ENCODE results near the gene GPR153. TPM values are rescaled to one million over a fixed set of nuclear protein-coding genes. Genes with fewer than 3 reads are reported as not detected.
A peak's percentile ranks its signal among the peaks of the same experiment; 100 is the strongest.

The GPR153 gene
- total and polyA plus RNA-seq, 2 donors (not counting 1 experiment from before 2014, with no cell fraction given), result 0.04 to 0.20 TPM

GRCh38 chr1:6233376-6233775 lies 27.5 kb downstream of the GPR153 start:
- Mint-ChIP-seq H3K27ac (no peak overlapping the region), H3K9me3 (ENCODE audit: insufficient read depth) (no peaks in the 10 kb centered on the region), H3K27me3 (no peaks in the 10 kb centered on the region), H3K4me1 (peaks cover 10% of the 10 kb centered on the region), H3K4me3 (peak overlapping the region; percentile 27)
- ATAC-seq (ENCODE audit: low read depth) (no peak), DNase-seq (no peak)
- Histone ChIP-seq H3K4me2 (replicated peaks; ENCODE audit: low read depth, low read length, poor library complexity, severe bottlenecking) (no peak overlapping the region), H3K27ac (ENCODE audit: low read length in 2 of 2) (no peak overlapping the region), H4K20me1 (ENCODE audit: control insufficient read depth, insufficient read depth, low read length, poor library complexity, severe bottlenecking) (no peaks in the 10 kb centered on the region), H3K4me3 (ENCODE audit: control extremely low read depth in 1 of 5, extremely low read depth in 1 of 5, insufficient read depth in 1 of 5, low read depth in 2 of 5, low read length in 4 of 5) (no peak overlapping the region), H3K4me1 (ENCODE audit: control insufficient read depth in 2 of 2, insufficient read depth in 2 of 2, low read length in 2 of 2) (peaks cover 9 to 15% of the 10 kb centered on the region in 2 donors), H3K9me3 (ENCODE audit: control extremely low read depth in 1 of 3, control insufficient read depth in 2 of 3, insufficient read depth in 1 of 3, low read length in 2 of 3) (no peaks in the 10 kb centered on the region), H3K36me3 (replicated peaks in 1 of 2; ENCODE audit: control extremely low read depth in 1 of 2, control insufficient read depth in 1 of 2, extremely low read depth in 1 of 2, insufficient read depth in 2 of 2, low read length in 1 of 2) (peaks cover 5 to 30% of the 10 kb centered on the region in 2 experiments), H3K79me2 (ENCODE audit: control insufficient read depth, insufficient read depth, low read length) (peaks cover 11% of the 10 kb centered on the region), H2AFZ (ENCODE audit: insufficient read depth, low read depth, low read length, poor library complexity, severe bottlenecking) (no peak overlapping the region), H3K9ac (ENCODE audit: low read length) (no peak overlapping the region), H3K27me3 (replicated peaks in 1 of 4; ENCODE audit: control extremely low read depth in 1 of 4, control insufficient read depth in 3 of 4, insufficient read depth in 4 of 4, low read length in 3 of 4) (peaks cover 0 to 3% (median 0%) of the 10 kb centered on the region in 4 experiments)
- ChIA-PET POLR2A (no interaction called here), CTCF (interaction anchor here (0.7 kb wide), 1 partner anchor 29 kb away, joined by 3 read pairs; no protein-coding TSS in a partner anchor)
- intact Hi-C loops (cut with micrococcal nuclease), result no loop called here
- no CpG with 5 or more reads among the region's 1 CpG for WGBS (ENCODE audit: insufficient coverage)
- TF ChIP-seq CTCF (IDR thresholded peaks at IDR 0.05) (no peak), EZH2 (IDR thresholded peaks at IDR 0.05; ENCODE audit: borderline replicate concordance, insufficient read depth, low read depth, low read length, poor library complexity, severe bottlenecking) (no peak)

- H4K20me1 ChIP-seq (ENCODE audit: control insufficient read depth, insufficient read depth, low read length, poor library complexity, severe bottlenecking), result peaks cover 17% of the 10 kb centered on the region
- ChIA-PET POLR2A (no interaction called here), CTCF (interaction anchor here (1.1 kb wide), 1 partner anchor 21 kb away, joined by 3 read pairs; no protein-coding TSS in a partner anchor)
- H3K36me3 ChIP-seq (replicated peaks in 1 of 2; ENCODE audit: control extremely low read depth in 1 of 2, control insufficient read depth in 1 of 2, extremely low read depth in 1 of 2, insufficient read depth in 2 of 2, low read length in 1 of 2), result peaks cover 9 to 48% of the 10 kb centered on the region in 2 experiments
- no peak overlapping the region for H3K27ac ChIP-seq (ENCODE audit: low read length in 2 of 2)
- ATAC-seq (ENCODE audit: low read depth) (no peak), DNase-seq (no peak)
- no peak overlapping the region for H3K4me3 Mint-ChIP-seq
- H3K9me3 Mint-ChIP-seq (ENCODE audit: insufficient read depth), result no peaks in the 10 kb centered on the region
- peaks cover 4% of the 10 kb centered on the region for H3K79me2 ChIP-seq (ENCODE audit: control insufficient read depth, insufficient read depth, low read length)
- H3K9me3 ChIP-seq (ENCODE audit: control extremely low read depth in 1 of 3, control insufficient read depth in 2 of 3, insufficient read depth in 1 of 3, low read length in 2 of 3), result no peaks in the 10 kb centered on the region
- no peak overlapping the region for H2AFZ ChIP-seq (ENCODE audit: insufficient read depth, low read depth, low read length, poor library complexity, severe bottlenecking)
- intact Hi-C loops (cut with micrococcal nuclease), result no loop called here
- 93% methylated on average over 6 of the region's 8 CpGs for WGBS (ENCODE audit: insufficient coverage)
- H3K4me2 ChIP-seq (replicated peaks; ENCODE audit: low read depth, low read length, poor library complexity, severe bottlenecking), result no peak overlapping the region
- no peaks in the 10 kb centered on the region for H3K27me3 Mint-ChIP-seq
- H3K4me1 ChIP-seq (ENCODE audit: control insufficient read depth in 2 of 2, insufficient read depth in 2 of 2, low read length in 2 of 2), result no peaks in the 10 kb centered on the region
- no peak overlapping the region for H3K4me3 ChIP-seq (ENCODE audit: control extremely low read depth in 1 of 5, extremely low read depth in 1 of 5, insufficient read depth in 1 of 5, low read depth in 2 of 5, low read length in 4 of 5)
- no peak overlapping the region for H3K27ac Mint-ChIP-seq
- H3K27me3 ChIP-seq (replicated peaks in 1 of 4; ENCODE audit: control extremely low read depth in 1 of 4, control insufficient read depth in 3 of 4, insufficient read depth in 4 of 4, low read length in 3 of 4), result no peaks in the 10 kb centered on the region
- TF ChIP-seq EZH2 (IDR thresholded peaks at IDR 0.05; ENCODE audit: borderline replicate concordance, insufficient read depth, low read depth, low read length, poor library complexity, severe bottlenecking) (no peak), CTCF (IDR thresholded peaks at IDR 0.05) (no peak)
- H3K4me1 Mint-ChIP-seq, result no peaks in the 10 kb centered on the region
- H3K9ac ChIP-seq (ENCODE audit: low read length), result no peak overlapping the region
Observed at GRCh38 chr1:6225651-6226050, 35.2 kb downstream of the GPR153 start.
